ENCODE data around the gene SUPT3H.
A peak's percentile ranks its signal among the peaks of the same experiment; 100 is the strongest.

SUPT3H gene

DNA sequence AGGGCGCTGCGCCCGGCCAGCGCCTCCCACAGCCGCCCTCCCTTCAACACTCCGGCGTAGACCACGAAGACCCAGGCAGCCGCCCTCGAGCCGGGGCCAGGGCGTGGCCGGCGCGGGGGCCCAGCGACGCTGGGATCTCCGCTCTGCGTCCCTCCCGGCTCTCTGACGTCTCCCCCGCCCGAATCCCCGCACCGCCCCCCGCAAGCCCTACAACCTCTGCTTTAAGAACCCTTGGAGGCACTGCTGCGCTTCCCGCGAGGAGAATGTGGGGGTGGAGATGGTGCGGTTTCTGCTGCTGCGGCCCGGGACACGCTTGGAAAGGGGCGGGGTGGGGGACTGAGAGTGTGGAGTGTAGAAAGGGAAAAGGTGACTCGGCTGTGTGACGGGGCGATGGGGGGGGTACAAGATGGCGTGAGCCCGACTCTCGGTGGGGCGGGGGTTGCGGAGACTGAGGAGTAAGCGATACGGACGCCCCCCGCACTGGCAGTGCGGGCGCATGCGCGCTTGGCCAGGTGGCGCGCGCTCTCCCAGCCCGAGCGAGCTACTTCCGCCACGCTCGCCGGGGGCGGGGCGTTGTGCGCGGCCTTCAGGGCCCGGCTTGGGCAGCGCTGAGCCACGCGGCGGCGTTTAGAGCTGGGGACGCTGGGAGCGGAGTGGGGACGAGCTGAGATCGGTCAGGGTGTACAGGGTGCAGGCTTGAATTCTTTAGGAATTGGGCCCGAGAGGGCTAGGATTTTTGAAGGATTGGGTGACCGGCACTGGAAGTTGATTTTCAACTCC is at the start of gene SUPT3H:
Gene SUPT3H, minus strand, starts transcription at position 381 of the 780 bp plus-strand sequence.
- Mint-ChIP-seq H3K4me1 (ENCODE audit: low read depth) (peaks cover 16% of the 10 kb centered on the region), H3K4me3 (peak within 1 kb of the TSS; percentile 98), H3K27ac (peak within 1 kb of the TSS; percentile 98), H3K9me3 (no peaks in the 10 kb centered on the region), H3K27me3 (ENCODE audit: low read depth) (no peaks in the 10 kb centered on the region), H3K36me3 (ENCODE audit: low read depth) (no peaks in the 10 kb centered on the region)

GRCh38 chr6:45426251-45426650 is 48.5 kb upstream of the SUPT3H start:
- H3K36me3 Mint-ChIP-seq (ENCODE audit: low read depth), result peaks cover 14% of the 10 kb centered on the region
- no peak overlapping the region for H3K27ac Mint-ChIP-seq
- H3K27me3 Mint-ChIP-seq (ENCODE audit: low read depth), result peaks cover 30% of the 10 kb centered on the region
- H3K4me1 Mint-ChIP-seq (ENCODE audit: low read depth), result peaks cover 37% of the 10 kb centered on the region
- H3K9me3 Mint-ChIP-seq, result no peaks in the 10 kb centered on the region
- H3K4me3 Mint-ChIP-seq, result no peak overlapping the region

GRCh38 chr6:45424451-45424861 is 46.7 kb upstream of the SUPT3H start:
- H3K4me1 Mint-ChIP-seq (ENCODE audit: low read depth), result peaks cover 44% of the 10 kb centered on the region
- H3K9me3 Mint-ChIP-seq, result no peaks in the 10 kb centered on the region
- peaks cover 46% of the 10 kb centered on the region for H3K27me3 Mint-ChIP-seq (ENCODE audit: low read depth)
- H3K4me3 Mint-ChIP-seq, result peak overlapping the region; percentile 71
- H3K36me3 Mint-ChIP-seq (ENCODE audit: low read depth), result peaks cover 9% of the 10 kb centered on the region
- no peak overlapping the region for H3K27ac Mint-ChIP-seq

- Mint-ChIP-seq H3K4me1 (ENCODE audit: low read depth) (peaks cover 44% of the 10 kb centered on the region), H3K9me3 (no peaks in the 10 kb centered on the region), H3K27ac (peak overlapping the region; percentile 45), H3K36me3 (ENCODE audit: low read depth) (peaks cover 4% of the 10 kb centered on the region), H3K4me3 (peak overlapping the region; percentile 98), H3K27me3 (ENCODE audit: low read depth) (peaks cover 51% of the 10 kb centered on the region)
Observed at GRCh38 chr6:45423824-45424450, 46.2 kb upstream of the SUPT3H start.

DNA sequence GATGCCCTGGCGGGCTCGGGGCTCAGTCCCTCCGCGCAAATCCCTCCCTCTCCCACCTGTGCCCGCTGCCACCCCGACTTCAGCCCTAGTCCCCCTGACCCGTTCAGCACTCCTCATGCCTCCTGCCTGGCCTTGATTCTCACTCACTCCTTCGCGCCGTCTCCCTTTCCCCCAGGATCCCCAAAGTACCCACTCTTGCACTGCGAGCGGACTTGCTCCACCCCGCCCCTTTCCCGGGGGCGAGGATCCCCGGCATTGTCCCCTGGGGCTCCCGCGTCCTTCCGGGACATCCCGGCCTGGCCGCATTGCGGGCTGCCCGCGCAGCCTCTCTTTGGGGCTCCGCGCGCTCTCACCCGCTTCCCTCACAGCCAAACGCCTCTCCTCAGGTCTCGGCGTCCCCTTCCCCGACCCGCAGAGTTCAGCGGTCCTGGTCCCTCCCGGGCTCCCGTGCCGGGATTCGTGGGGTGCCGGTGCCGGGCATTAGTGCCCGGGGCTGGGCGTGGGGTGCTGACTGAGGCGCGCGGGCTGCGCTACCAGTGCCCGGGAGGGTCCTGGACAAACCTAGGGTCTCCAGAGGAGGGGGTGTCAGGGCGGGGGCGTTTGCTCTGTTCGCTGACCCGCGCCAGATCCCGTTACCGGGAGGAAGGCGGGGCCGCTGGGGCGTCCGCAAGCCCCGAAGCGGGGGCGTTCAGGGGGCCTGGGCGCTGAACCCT is 45.5 kb upstream of the SUPT3H start:
- Mint-ChIP-seq H3K27ac (peak overlapping the region; percentile 93), H3K4me3 (peak overlapping the region; percentile 98), H3K36me3 (ENCODE audit: low read depth) (peaks cover 4% of the 10 kb centered on the region), H3K9me3 (no peaks in the 10 kb centered on the region), H3K27me3 (ENCODE audit: low read depth) (peaks cover 49% of the 10 kb centered on the region), H3K4me1 (ENCODE audit: low read depth) (peaks cover 40% of the 10 kb centered on the region)

- Mint-ChIP-seq H3K27me3 (ENCODE audit: low read depth) (peaks cover 48% of the 10 kb centered on the region), H3K4me3 (peak overlapping the region; percentile 98), H3K9me3 (no peaks in the 10 kb centered on the region), H3K4me1 (ENCODE audit: low read depth) (peaks cover 38% of the 10 kb centered on the region), H3K36me3 (ENCODE audit: low read depth) (peaks cover 3% of the 10 kb centered on the region), H3K27ac (peak overlapping the region; percentile 93)
Observed at GRCh38 chr6:45422503-45423110, 44.9 kb upstream of the SUPT3H start.

- H3K4me1 Mint-ChIP-seq (ENCODE audit: low read depth), result peaks cover 38% of the 10 kb centered on the region
- peaks cover 3% of the 10 kb centered on the region for H3K36me3 Mint-ChIP-seq (ENCODE audit: low read depth)
- H3K9me3 Mint-ChIP-seq, result no peaks in the 10 kb centered on the region
- peak overlapping the region; percentile 92 for H3K27ac Mint-ChIP-seq
- peaks cover 48% of the 10 kb centered on the region for H3K27me3 Mint-ChIP-seq (ENCODE audit: low read depth)
- H3K4me3 Mint-ChIP-seq, result peak overlapping the region; percentile 98
Observed at GRCh38 chr6:45421709-45422502, 44.2 kb upstream of the SUPT3H start.

DNA sequence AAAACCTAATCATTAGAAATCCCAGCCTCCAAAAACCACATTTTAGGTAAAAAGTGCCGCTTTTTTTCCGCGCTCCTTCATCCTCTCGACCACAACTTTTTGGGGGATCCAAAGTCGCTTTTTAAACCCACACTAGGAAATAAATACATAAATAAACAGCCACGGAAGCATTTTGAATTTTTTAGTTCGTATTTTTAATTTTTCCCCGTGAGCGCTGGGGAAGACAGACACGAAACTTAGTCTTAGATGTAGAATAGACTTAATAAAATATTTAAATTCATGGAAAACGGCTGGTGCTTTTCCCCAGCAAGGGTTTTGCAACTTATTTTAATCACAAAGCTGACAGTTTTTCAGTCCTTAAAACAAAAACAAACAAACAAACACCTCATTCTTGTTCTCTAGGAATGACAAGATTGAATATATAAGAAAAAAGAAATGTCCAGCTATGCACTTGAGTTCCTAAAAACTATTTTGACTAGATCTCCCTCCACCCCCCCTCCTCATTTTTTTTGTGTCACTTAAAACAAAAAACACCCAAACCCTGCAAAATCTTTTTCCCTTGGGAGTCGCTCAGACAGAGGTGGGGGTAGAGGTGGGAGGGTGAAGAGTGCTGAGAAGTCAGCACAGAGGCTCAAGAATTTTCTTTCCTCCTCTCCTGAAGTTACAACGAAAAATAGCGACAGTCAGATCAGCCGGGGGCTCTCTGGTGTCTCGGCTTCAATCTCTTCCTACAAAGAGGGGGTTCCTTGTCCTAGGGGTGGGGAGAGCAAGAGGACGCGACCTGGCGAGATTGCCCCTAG is 43.4 kb upstream of the SUPT3H start:
- Mint-ChIP-seq H3K4me1 (ENCODE audit: low read depth) (peaks cover 41% of the 10 kb centered on the region), H3K27ac (peak overlapping the region; percentile 90), H3K27me3 (ENCODE audit: low read depth) (peaks cover 50% of the 10 kb centered on the region)

DNA sequence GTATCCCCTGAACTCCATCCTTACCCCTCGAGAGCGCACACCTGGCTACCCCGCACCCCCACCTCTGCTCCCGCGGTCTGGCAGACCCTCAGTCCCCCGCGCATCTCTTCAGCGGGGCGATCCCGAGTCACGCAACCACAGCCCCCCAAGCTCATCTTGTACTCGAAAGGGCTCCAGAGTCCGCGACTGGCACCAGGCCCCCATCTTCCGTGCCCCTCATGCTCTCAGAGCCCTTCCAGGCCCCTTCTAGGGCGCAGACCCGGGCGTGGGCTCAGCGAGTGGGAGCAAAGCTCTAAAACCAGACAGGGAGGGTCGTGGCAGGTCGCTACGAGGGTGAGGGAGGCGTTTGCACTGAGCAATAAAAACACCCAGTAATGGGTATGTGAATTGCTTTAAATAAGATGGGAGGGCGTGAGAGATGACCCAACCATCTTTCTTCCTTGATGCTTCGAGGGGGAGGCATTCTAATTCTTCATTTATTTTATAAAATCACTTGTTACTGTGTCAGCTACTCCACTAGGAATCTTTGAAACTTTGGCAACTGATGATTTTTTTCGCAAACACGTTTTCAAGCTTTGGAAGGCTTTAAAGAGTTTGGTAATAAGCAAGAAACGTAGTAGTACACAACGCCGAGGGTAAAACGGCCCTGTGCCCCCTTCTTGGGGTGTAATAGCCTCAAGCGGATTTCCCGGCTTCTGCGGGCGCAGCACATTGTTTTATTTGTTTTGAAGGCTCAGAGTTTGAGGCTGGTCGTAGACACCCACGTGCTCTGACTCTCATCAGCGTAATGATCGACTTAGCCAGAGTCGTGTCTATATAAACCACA is 42.6 kb upstream of the SUPT3H start:
- Mint-ChIP-seq H3K9me3 (no peaks in the 10 kb centered on the region), H3K27me3 (ENCODE audit: low read depth) (peaks cover 52% of the 10 kb centered on the region), H3K27ac (peak overlapping the region; percentile 83), H3K4me1 (ENCODE audit: low read depth) (peaks cover 44% of the 10 kb centered on the region), H3K4me3 (peak overlapping the region; percentile 95), H3K36me3 (ENCODE audit: low read depth) (peaks cover 3% of the 10 kb centered on the region)

More for the DNA sequence above, 43.4 kb upstream of the SUPT3H start:
- no peaks in the 10 kb centered on the region for H3K9me3 Mint-ChIP-seq
- H3K36me3 Mint-ChIP-seq (ENCODE audit: low read depth), result peaks cover 3% of the 10 kb centered on the region
- peak overlapping the region; percentile 95 for H3K4me3 Mint-ChIP-seq

GRCh38 chr6:45419571-45420082 is 41.9 kb upstream of the SUPT3H start:
- H3K27me3 Mint-ChIP-seq (ENCODE audit: low read depth), result peaks cover 52% of the 10 kb centered on the region

GRCh38 chr6:45417436-45417835 is 39.7 kb upstream of the SUPT3H start:
- Mint-ChIP-seq H3K27me3 (ENCODE audit: low read depth) (peaks cover 41% of the 10 kb centered on the region), H3K27ac (no peak overlapping the region), H3K4me1 (ENCODE audit: low read depth) (peaks cover 34% of the 10 kb centered on the region), H3K9me3 (no peaks in the 10 kb centered on the region), H3K4me3 (no peak overlapping the region), H3K36me3 (ENCODE audit: low read depth) (peaks cover 2% of the 10 kb centered on the region)

More at GRCh38 chr6:45419571-45420082, 41.9 kb upstream of the SUPT3H start:
- Mint-ChIP-seq H3K4me3 (peak overlapping the region; percentile 95), H3K27ac (peak overlapping the region; percentile 78), H3K9me3 (no peaks in the 10 kb centered on the region), H3K36me3 (ENCODE audit: low read depth) (peaks cover 3% of the 10 kb centered on the region), H3K4me1 (ENCODE audit: low read depth) (peaks cover 42% of the 10 kb centered on the region)

DNA sequence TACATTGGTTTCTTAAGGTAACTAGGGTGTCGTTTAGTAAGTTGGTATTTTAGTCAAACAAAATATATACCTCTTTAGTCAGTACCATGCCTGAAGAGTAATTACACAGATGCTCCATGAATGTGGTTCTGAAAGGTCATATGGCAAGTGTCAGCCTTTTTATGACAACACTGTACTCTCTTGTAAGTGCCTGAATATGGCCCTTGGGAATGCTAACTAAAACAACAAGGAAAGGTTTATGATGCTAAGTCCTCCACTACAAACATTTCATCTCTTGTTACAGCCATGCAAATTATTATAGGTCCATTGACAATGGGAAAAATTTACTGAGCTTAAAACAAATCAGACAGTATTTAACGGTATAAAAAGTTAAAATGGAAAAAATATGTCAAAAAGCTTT is 39.0 kb upstream of the SUPT3H start:
- Mint-ChIP-seq H3K9me3 (no peaks in the 10 kb centered on the region), H3K27me3 (ENCODE audit: low read depth) (peaks cover 39% of the 10 kb centered on the region), H3K27ac (no peak overlapping the region), H3K4me3 (no peak overlapping the region), H3K4me1 (ENCODE audit: low read depth) (peaks cover 31% of the 10 kb centered on the region), H3K36me3 (ENCODE audit: low read depth) (peaks cover 1% of the 10 kb centered on the region)

Measured in T-helper 1 cell treated with Interleukin-12 subunit alpha and Interleukin-12 subunit beta and Interleukin-4 antibody, amounts not matched to agents 30 μg/mL and 1 μg/mL, for 36 hours (primary cell).